Heart left ventricle (tissue), 16 donors: ENCODE data around the gene TLK1. TPM values are rescaled to one million over a fixed set of nuclear protein-coding genes. Genes with fewer than 3 reads are reported as not detected.

Source experiments
- ATAC-seq, 4 donors: fragments of 200-7000 bp; cut with Tn5 transposase; one replicate each; pipeline ENCODE4 v1.9.1; 2020 to 2022; ENCODE audit warnings: moderate library complexity in 4 of 4, mild to moderate bottlenecking in 3 of 4, moderate number of reproducible peaks in 1 of 4
- DNase-seq, 5 donors: peaks; one replicate each; pipeline ENCODE4 v3.0.0-alpha.2; 2020
- H3K27ac ChIP-seq, 12 donors: fragments of 200-600 bp; sonication (generic) in 4 of 12; one replicate each; pipeline versions ENCODE4 v1.5.0 to v1.8.0; 2016 to 2022; ENCODE audit warnings: mild to moderate bottlenecking in 2 of 12
- H3K27me3 ChIP-seq, 9 donors: fragments of 200-600 bp; sonication (generic) in 2 of 9; one replicate each; pipeline versions ENCODE4 v1.5.1 to v1.8.0; 2016 to 2022; ENCODE audit warnings: mild to moderate bottlenecking in 3 of 9
- H3K36me3 ChIP-seq, 9 donors: fragments of 200-600 bp; sonication (generic) in 2 of 9; one replicate each; pipeline versions ENCODE4 v1.5.0 to v1.8.0; 2018 to 2022; ENCODE audit warnings: mild to moderate bottlenecking in 2 of 9
- H3K4me1 ChIP-seq, 12 donors: fragments of 200-600 bp; sonication (generic) in 4 of 12; one replicate each; pipeline versions ENCODE4 v1.5.0 to v1.8.0; 2016 to 2022; ENCODE audit warnings: mild to moderate bottlenecking in 3 of 12
- H3K4me3 ChIP-seq, 12 donors: fragments of 200-600 bp; sonication (generic) in 4 of 12; one replicate each; pipeline versions ENCODE4 v1.5.0 to v1.8.0; 2017 to 2022; ENCODE audit warnings: mild to moderate bottlenecking in 9 of 12, moderate library complexity in 4 of 12
- H3K9me3 ChIP-seq, 12 donors: fragments of 200-600 bp; sonication (generic) in 4 of 12; one replicate each; pipeline versions ENCODE4 v1.5.0 to v1.8.0; 2016 to 2022; ENCODE audit warnings: mild to moderate bottlenecking in 1 of 12
- CTCF ChIP-seq, 12 donors: fragments of 200-600 bp; sonication (generic) in 4 of 12; IDR thresholded peaks; one replicate each; pipeline versions ENCODE4 v1.5.0 to v1.8.0; 2018 to 2022; ENCODE audit warnings: antibody characterized with exemption in 12 of 12, mild to moderate bottlenecking in 5 of 12
- POLR2A ChIP-seq, 2 donors: fragments of 450-650 bp; IDR thresholded peaks; one replicate each; pipeline ENCODE4 v1.6.1; 2017; ENCODE audit warnings: antibody characterized with exemption in 2 of 2, mild to moderate bottlenecking in 2 of 2, moderate library complexity in 2 of 2
- WGBS, 4 donors: extraction: QIAGEN DNeasy Blood & Tissue Kit in 2 of 4; methylation state at CpG; one replicate each; pipeline versions ENCODE4 v1.1.5 to v1.1.7; 2013 to 2018; 5-methylcytosine and 5-hydroxymethylcytosine counted together
- intact Hi-C, 10 donors: fragments of 100-400 bp; cut with DNase I; formaldehyde crosslinking; loops; one replicate each; pipeline versions ENCODE4 v1.11.1 to v1.14.2; 2022
- polyA plus RNA-seq, 2 donors: library from polyadenylated mRNA; stranded (reverse); fragments of 200-250 nt; gene quantifications; one replicate each; pipeline ENCODE4 v1.2.3, GENCODE V29; 2013
- total RNA-seq, 9 donors: library from RNA; depleted of rRNA in 2 of 9; stranded (reverse); fragments of >200 nt in 2 of 9; fragmentation: NEBNext Ultra II Directional in 3 of 9; extraction: Animal tissue kit (Norgen Biotek cat#: 25700) in 3 of 9; gene quantifications; one replicate each; pipeline versions ENCODE4 v1.1.0 to v1.2.4, GENCODE V29; 2016 to 2023
- donor health status: ischemic (EF 13 %, LVEDD 7.1; RV severe dilation, severe dysfunction).
- donor health status: healthy with polysubstance abuse.
- donor health status: DM: no; HTN: yes; CAD: no.
- donor health status: DM: no; HTN: no; CAD: no.
- donor health status: ischemic (EF 25% LVEDD 6.9; RV normal size, moderate dysfunction).
- donor health status: ischemic (EF 25% LVEDD 5.7; RV mildly dilated, moderate dysfunction).
- donor health status: healthy.
- donor health status: DM: yes; HTN: yes; CAD: no.
- donor health status: ischemic (EF 35%, LVEDD 5.7; RV mildly dilated, moderate dysfunction).
- donor health status: nonischemic (EF 11% LVEDD 7.7; RV severe dilation, severe dysfunction).
- donor health status: DM: yes; HTN: yes; CAD: no.
- donor health status: PGD.
- donor health status: ischemic (EF 29% LVEDD 5.4; RV normal size, mild dysfunction).
- donor health status: nonischemic (EF 23%, LVEDD 6.1; RV moderate dilation, normal function).

Gene TLK1
- total and polyA plus RNA-seq, 11 donors: 7.2 to 41.4 (median 26.8) TPM

DNA sequence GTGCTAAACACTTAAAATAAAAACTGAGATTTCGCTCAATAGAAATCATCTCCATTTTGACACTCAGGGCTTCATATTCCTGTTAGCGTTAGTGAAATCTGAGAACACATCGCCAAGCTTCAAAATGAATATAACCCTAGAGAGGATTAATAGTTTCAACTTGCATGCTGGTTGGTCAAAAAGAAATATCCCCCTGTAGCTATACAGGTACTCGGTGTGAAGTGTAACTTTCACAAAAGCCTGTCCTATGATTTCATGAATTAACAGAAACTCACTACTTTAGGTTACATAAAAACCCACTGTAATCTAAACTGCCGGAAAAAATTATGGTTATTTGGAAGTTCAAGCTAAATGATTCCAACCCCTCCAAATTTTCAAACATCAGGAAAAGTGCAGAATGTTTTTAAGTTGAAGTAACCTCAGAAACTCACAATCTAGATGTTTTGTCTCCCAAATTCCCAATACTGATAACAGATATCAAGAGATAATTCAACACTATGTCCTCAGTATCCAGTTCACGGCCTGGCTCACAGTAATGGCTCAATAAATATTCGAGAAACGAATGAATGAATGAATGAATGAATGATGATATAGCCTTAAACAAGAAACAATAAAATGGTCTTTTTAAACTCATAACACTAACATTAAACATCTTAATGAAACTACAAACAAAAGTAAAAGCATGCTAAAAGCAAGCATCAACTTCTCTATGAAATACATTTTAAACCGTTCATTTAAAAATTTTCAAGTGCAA lies 2.5 kb downstream of the TLK1 start:
- Histone ChIP-seq H3K27ac (no peak overlapping the region), H3K36me3 (no peaks in the 10 kb centered on the region), H3K4me1 (peaks cover 0 to 74% (median 26%) of the 10 kb centered on the region in 12 donors), H3K27me3 (no peaks in the 10 kb centered on the region), H3K9me3 (no peaks in the 10 kb centered on the region), H3K4me3 (peak overlapping the region in 6 of 12 donors; percentile 74 to 89 (median 84))
- ATAC-seq (no peak), DNase-seq (no peak)
- 77 to 82% (median 79%) methylated on average over 9 of the region's 9 CpGs for WGBS, 4 donors
- no peak for TF ChIP-seq CTCF (IDR thresholded peaks at IDR 0.05)
- TF ChIP-seq POLR2A (IDR thresholded peaks at IDR 0.05): no peak
- intact Hi-C loops: loop anchor here in 5 of 10 donors (5.0 kb wide), 1 partner anchor 186 kb away; no protein-coding TSS in a partner anchor

DNA sequence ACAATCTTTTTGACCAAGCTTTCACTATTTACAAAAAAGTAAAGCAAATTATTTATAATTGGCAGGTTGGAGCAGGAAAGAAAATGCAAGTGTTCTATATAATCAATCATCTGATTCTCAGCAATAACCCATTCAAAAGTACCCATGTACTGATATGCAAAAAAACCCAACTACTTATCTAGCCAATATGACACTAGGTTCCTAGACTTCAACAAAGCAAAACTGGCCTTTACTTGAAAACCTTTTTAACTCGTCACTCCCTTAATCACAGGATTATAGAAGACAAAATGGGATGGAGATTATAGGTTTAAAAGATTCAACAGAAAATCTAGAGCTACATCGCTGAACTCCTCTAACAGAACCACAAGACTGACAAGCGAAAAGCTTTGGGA lies 3.6 kb downstream of the TLK1 start:
- peaks cover 0 to 63% (median 28%) of the 10 kb centered on the region in 12 donors for H3K4me1 ChIP-seq
- H3K27ac ChIP-seq: no peak overlapping the region
- ATAC-seq: no peak
- DNase-seq: no peak
- H3K9me3 ChIP-seq: no peaks in the 10 kb centered on the region
- intact Hi-C loops: loop anchor here in 5 of 10 donors (5.0 kb wide), 1 partner anchor 185 kb away; no protein-coding TSS in a partner anchor
- no peak overlapping the region for H3K4me3 ChIP-seq
- TF ChIP-seq CTCF (IDR thresholded peaks at IDR 0.05) (no peak), POLR2A (IDR thresholded peaks at IDR 0.05) (no peak)
- 95 to 99% (median 97%) methylated on average over 3 of the region's 3 CpGs for WGBS, 4 donors
- H3K36me3 ChIP-seq: no peaks in the 10 kb centered on the region
- H3K27me3 ChIP-seq: no peaks in the 10 kb centered on the region

- peaks cover 0 to 59% (median 27%) of the 10 kb centered on the region in 12 donors for H3K4me1 ChIP-seq
- intact Hi-C loops: no loop called here
These were observed 6.3 kb downstream of the TLK1 start for GRCh38 chr2:171154348-171154747.

More at GRCh38 chr2:171154348-171154747, 6.3 kb downstream of the TLK1 start:
- Histone ChIP-seq H3K9me3 (no peaks in the 10 kb centered on the region), H3K27me3 (no peaks in the 10 kb centered on the region), H3K4me3 (no peak overlapping the region), H3K27ac (no peak overlapping the region), H3K36me3 (no peaks in the 10 kb centered on the region)
- 17 to 25% (median 19%) methylated on average over 1 of the region's 1 CpG for WGBS, 4 donors
- no peak for ATAC-seq
- TF ChIP-seq POLR2A (IDR thresholded peaks at IDR 0.05) (no peak), CTCF (IDR thresholded peaks at IDR 0.05) (no peak)
- no peak for DNase-seq
